Neural progenitor cell (in vitro differentiated cells): ENCODE data around the gene DNAH7. TPM values are rescaled to one million over a fixed set of nuclear protein-coding genes. Genes with fewer than 3 reads are reported as not detected.

ENCODE experiments used
- DNase-seq: peaks from one replicate; pipeline ENCODE4 v3.0.0-alpha.2; 2016; ENCODE audit warnings: low spot score
- H2AFZ ChIP-seq: fragments of 200-600 bp; sonication (generic); replicated peaks from 2 replicates; pipeline ENCODE4 v1.6.1; 2016; ENCODE audit warnings: antibody characterized with exemption
- H3F3A ChIP-seq: fragments of 200-600 bp; sonication (generic); 2 replicates; pipeline ENCODE4 v1.6.1; 2016; ENCODE audit warnings: antibody characterized with exemption, low read depth
- H3K27ac ChIP-seq: fragments of 200-600 bp; sonication (generic); 2 replicates; pipeline ENCODE4 v1.5.1; 2016; ENCODE audit warnings: mild to moderate bottlenecking
- H3K27me3 ChIP-seq: fragments of 200-600 bp; sonication (generic); 2 replicates; pipeline ENCODE4 v1.6.1; 2016; ENCODE audit warnings: mild to moderate bottlenecking, moderate library complexity
- H3K36me3 ChIP-seq: fragments of 200-600 bp; sonication (generic); 2 replicates; pipeline ENCODE4 v1.5.1; 2016
- H3K4me1 ChIP-seq: fragments of 200-600 bp; sonication (generic); 2 replicates; pipeline ENCODE4 v1.6.1; 2016; ENCODE audit warnings: mixed run types
- H3K4me2 ChIP-seq: fragments of 200-600 bp; sonication (generic); 2 replicates; pipeline ENCODE4 v1.6.1; 2016
- H3K4me3 ChIP-seq: fragments of 200-600 bp; sonication (generic); 2 replicates; pipeline ENCODE4 v1.5.1; 2016
- H3K79me2 ChIP-seq: fragments of 200-600 bp; sonication (generic); 2 replicates; pipeline ENCODE4 v1.6.1; 2016; ENCODE audit warnings: low read depth
- H3K9ac ChIP-seq: fragments of 200-600 bp; sonication (generic); 2 replicates; pipeline ENCODE4 v1.6.1; 2016
- H3K9me3 ChIP-seq: fragments of 200-600 bp; sonication (generic); 2 replicates; pipeline ENCODE4 v1.5.1; 2016; ENCODE audit warnings: low read depth
- H4K20me1 ChIP-seq: fragments of 200-600 bp; sonication (generic); 2 replicates; pipeline ENCODE4 v1.6.1; 2016; ENCODE audit warnings: low read depth
- H3K27ac Mint-ChIP-seq: 3 replicates; pipeline ENCODE4 v1.8.0; 2021; ENCODE audit warnings: mixed read lengths
- H3K27me3 Mint-ChIP-seq: 2 replicates; pipeline ENCODE4 v1.8.0; 2022; ENCODE audit warnings: low read depth, mild to moderate bottlenecking, inconsistent platforms, moderate library complexity, mixed read lengths; ENCODE audit not compliant: insufficient read depth
- H3K36me3 Mint-ChIP-seq: 3 replicates; pipeline ENCODE4 v1.8.0; 2021; ENCODE audit warnings: mixed read lengths
- H3K4me1 Mint-ChIP-seq: 3 replicates; pipeline ENCODE4 v1.8.0; 2021; ENCODE audit warnings: mixed read lengths
- H3K4me3 Mint-ChIP-seq: 3 replicates; pipeline ENCODE4 v1.8.0; 2021; ENCODE audit warnings: mild to moderate bottlenecking, moderate library complexity, mixed read lengths
- H3K9me3 Mint-ChIP-seq: 3 replicates; pipeline ENCODE4 v1.8.0; 2020; ENCODE audit warnings: mixed read lengths
- EZH2 ChIP-seq: fragments of 200-600 bp; sonication (generic); IDR thresholded peaks from 2 replicates; pipeline ENCODE4 v1.6.1; 2017; ENCODE audit warnings: antibody characterized with exemption, mild to moderate bottlenecking, moderate library complexity
- EZH2phosphoT487 ChIP-seq: fragments of 200-600 bp; sonication (generic); IDR thresholded peaks from 2 replicates; pipeline ENCODE4 v1.6.1; 2017; ENCODE audit warnings: antibody characterized with exemption
- total RNA-seq: library from RNA; depleted of rRNA; stranded (reverse); fragments of >200 nt; gene quantifications from 2 replicates; pipeline ENCODE4 v1.2.3, GENCODE V29; 2015; ENCODE audit warnings: low replicate concordance
- TF ChIP-seq, protein P1 (sequence below): fragments of 200-600 bp; sonication (generic); IDR thresholded peaks from 2 replicates; pipeline ENCODE4 v1.5.1; 2017; ENCODE audit warnings: antibody characterized with exemption, mild to moderate bottlenecking

DNAH7 gene
- total RNA-seq, 1 donor from 2014 or later = 0.49 TPM

DNA sequence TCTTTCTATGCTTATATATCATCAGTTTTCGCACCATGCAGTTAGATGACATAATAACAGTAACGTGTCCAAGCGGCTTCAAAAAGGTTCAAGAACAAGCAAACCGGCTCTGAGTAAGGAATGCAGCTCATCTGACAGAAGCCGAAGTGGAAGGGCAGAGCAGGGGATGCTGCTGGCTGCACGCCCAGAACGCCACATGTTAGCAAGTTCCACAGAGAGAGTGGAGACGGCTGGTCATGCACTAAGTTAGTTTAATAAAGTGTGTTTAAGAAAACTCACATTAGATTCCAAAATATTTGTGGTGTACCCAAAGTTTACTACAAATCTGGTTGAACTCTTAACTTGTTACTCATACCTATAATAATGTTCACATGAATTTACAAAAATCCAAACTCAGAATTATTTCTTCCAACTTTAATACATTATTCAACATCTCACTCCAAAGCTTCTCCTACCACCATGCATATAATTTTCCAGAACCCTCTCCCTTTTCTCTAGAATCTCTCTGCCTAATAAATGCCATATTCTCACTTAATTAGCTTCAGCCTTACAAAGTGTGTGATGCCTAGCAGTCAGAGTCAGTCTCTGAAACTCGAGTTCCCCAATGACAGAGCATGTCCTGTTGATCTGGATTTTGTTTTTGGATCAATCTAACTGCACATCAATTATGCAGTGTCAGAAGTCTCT lies 170.0 kb downstream of the DNAH7 start:
- H3K4me3 Mint-ChIP-seq = no peak overlapping the region
- no peaks in the 10 kb centered on the region for H3K27me3 ChIP-seq
- H3F3A ChIP-seq = no peaks in the 10 kb centered on the region
- no peak overlapping the region for H3K27ac ChIP-seq
- H2AFZ ChIP-seq = no peak overlapping the region
- H3K4me2 ChIP-seq = no peak overlapping the region
- H4K20me1 ChIP-seq = no peaks in the 10 kb centered on the region
- no peaks in the 10 kb centered on the region for H3K9me3 ChIP-seq
- TF ChIP-seq EZH2phosphoT487 (no peak), EZH2 (no peak)
- TF ChIP-seq, protein P1, sequence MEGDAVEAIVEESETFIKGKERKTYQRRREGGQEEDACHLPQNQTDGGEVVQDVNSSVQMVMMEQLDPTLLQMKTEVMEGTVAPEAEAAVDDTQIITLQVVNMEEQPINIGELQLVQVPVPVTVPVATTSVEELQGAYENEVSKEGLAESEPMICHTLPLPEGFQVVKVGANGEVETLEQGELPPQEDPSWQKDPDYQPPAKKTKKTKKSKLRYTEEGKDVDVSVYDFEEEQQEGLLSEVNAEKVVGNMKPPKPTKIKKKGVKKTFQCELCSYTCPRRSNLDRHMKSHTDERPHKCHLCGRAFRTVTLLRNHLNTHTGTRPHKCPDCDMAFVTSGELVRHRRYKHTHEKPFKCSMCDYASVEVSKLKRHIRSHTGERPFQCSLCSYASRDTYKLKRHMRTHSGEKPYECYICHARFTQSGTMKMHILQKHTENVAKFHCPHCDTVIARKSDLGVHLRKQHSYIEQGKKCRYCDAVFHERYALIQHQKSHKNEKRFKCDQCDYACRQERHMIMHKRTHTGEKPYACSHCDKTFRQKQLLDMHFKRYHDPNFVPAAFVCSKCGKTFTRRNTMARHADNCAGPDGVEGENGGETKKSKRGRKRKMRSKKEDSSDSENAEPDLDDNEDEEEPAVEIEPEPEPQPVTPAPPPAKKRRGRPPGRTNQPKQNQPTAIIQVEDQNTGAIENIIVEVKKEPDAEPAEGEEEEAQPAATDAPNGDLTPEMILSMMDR = no peak
- no peaks in the 10 kb centered on the region for H3K36me3 ChIP-seq
- no peak for DNase-seq
- no peaks in the 10 kb centered on the region for H3K36me3 Mint-ChIP-seq
- no peaks in the 10 kb centered on the region for H3K27me3 Mint-ChIP-seq
- H3K9ac ChIP-seq = no peak overlapping the region
- no peaks in the 10 kb centered on the region for H3K9me3 Mint-ChIP-seq
- no peak overlapping the region for H3K27ac Mint-ChIP-seq
- no peaks in the 10 kb centered on the region for H3K4me1 ChIP-seq
- H3K4me3 ChIP-seq = no peak overlapping the region
- no peaks in the 10 kb centered on the region for H3K4me1 Mint-ChIP-seq
- H3K79me2 ChIP-seq = no peaks in the 10 kb centered on the region

DNA sequence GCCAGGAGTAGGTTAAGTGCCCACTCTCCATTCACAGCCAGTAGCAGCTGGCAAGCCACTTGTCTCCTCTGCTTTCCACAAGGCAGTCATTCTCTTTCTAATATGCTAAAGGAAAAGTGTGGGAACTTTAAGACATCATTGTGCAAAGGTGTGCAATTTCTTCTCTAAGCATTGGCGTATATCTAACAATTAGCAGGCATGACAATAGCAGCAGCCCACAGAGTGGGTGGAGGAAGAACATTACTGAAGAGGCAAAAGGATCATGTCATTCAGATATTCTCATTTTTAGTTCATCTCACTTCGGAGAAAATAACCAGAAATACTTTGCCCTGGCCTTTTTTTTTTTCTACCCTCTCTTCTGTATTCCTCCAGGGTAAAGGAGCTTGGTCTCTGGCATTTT lies 177.6 kb downstream of the DNAH7 start:
- no peaks in the 10 kb centered on the region for H3K36me3 ChIP-seq
- no peaks in the 10 kb centered on the region for H3K27me3 ChIP-seq
- no peaks in the 10 kb centered on the region for H3K4me1 ChIP-seq
- no peaks in the 10 kb centered on the region for H3K4me1 Mint-ChIP-seq
- H3K4me2 ChIP-seq = no peak overlapping the region
- H4K20me1 ChIP-seq = no peaks in the 10 kb centered on the region
- no peaks in the 10 kb centered on the region for H3K9me3 ChIP-seq
- no peak overlapping the region for H3K9ac ChIP-seq
- no peaks in the 10 kb centered on the region for H3K36me3 Mint-ChIP-seq
- H3K27me3 Mint-ChIP-seq = no peaks in the 10 kb centered on the region
- H3K4me3 ChIP-seq = no peak overlapping the region
- H3K9me3 Mint-ChIP-seq = no peaks in the 10 kb centered on the region
- TF ChIP-seq, protein P1 = no peak
- TF ChIP-seq EZH2 = no peak
- no peak for TF ChIP-seq EZH2phosphoT487
- no peak overlapping the region for H3K27ac Mint-ChIP-seq
- DNase-seq = no peak
- no peak overlapping the region for H3K27ac ChIP-seq
- H3K79me2 ChIP-seq = no peaks in the 10 kb centered on the region
- H2AFZ ChIP-seq = no peak overlapping the region
- H3K4me3 Mint-ChIP-seq = no peak overlapping the region
- no peaks in the 10 kb centered on the region for H3F3A ChIP-seq

DNA sequence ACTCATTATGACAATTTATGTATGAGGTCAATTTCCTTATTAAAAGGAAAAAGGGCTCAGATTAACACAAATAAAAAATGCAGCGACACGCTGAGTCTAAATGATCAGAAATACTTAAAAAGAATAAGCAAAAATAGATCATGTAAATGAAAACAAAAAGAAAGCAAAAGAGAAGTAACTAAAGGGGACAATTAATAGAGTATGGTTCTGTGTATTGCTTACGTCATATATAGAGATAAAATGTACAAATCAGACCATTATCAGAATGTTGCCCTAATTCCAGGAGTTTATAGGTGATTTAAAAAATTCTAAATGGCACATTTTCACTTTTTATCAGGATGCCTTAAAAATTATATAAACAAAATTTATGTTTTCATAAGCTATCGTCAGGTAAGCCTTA lies 189.5 kb downstream of the DNAH7 start:
- no peaks in the 10 kb centered on the region for H4K20me1 ChIP-seq
- TF ChIP-seq EZH2phosphoT487 (no peak), EZH2 (no peak)
- TF ChIP-seq, protein P1 = no peak
- H3F3A ChIP-seq = no peaks in the 10 kb centered on the region
- no peaks in the 10 kb centered on the region for H3K36me3 Mint-ChIP-seq
- no peaks in the 10 kb centered on the region for H3K4me1 Mint-ChIP-seq
- H3K9me3 ChIP-seq = no peaks in the 10 kb centered on the region
- no peaks in the 10 kb centered on the region for H3K27me3 ChIP-seq
- no peak overlapping the region for H3K4me2 ChIP-seq
- no peak overlapping the region for H3K27ac Mint-ChIP-seq
- no peaks in the 10 kb centered on the region for H3K4me1 ChIP-seq
- H3K27ac ChIP-seq = no peak overlapping the region
- H3K4me3 ChIP-seq = no peak overlapping the region
- no peak overlapping the region for H3K9ac ChIP-seq
- H3K9me3 Mint-ChIP-seq = no peaks in the 10 kb centered on the region
- H3K36me3 ChIP-seq = no peaks in the 10 kb centered on the region
- no peak for DNase-seq
- no peak overlapping the region for H3K4me3 Mint-ChIP-seq
- H3K79me2 ChIP-seq = no peaks in the 10 kb centered on the region
- peaks cover 3% of the 10 kb centered on the region for H3K27me3 Mint-ChIP-seq
- no peak overlapping the region for H2AFZ ChIP-seq
